Measurements from ENCODE around the gene ANGEL1. TPM values are rescaled to one million over a fixed set of nuclear protein-coding genes. Genes with fewer than 3 reads are reported as not detected.

Gene ANGEL1
- total and polyA plus RNA-seq, 2 donors (not counting 1 experiment from before 2014, with no cell fraction given): 13.1 to 27.3 TPM

- H2AFZ ChIP-seq (ENCODE audit: insufficient read depth, low read depth, low read length, poor library complexity, severe bottlenecking): no peak overlapping the region
- intact Hi-C loops (cut with micrococcal nuclease): no loop called here
- Mint-ChIP-seq H3K4me3 (no peak overlapping the region), H3K9me3 (ENCODE audit: insufficient read depth) (no peaks in the 10 kb centered on the region), H3K4me1 (peaks cover 28% of the 10 kb centered on the region), H3K27ac (no peak overlapping the region), H3K27me3 (no peaks in the 10 kb centered on the region)
- H3K27me3 ChIP-seq (replicated peaks in 1 of 4; ENCODE audit: control extremely low read depth in 1 of 4, control insufficient read depth in 3 of 4, insufficient read depth in 4 of 4, low read length in 3 of 4): no peaks in the 10 kb centered on the region
- peaks cover 10% of the 10 kb centered on the region for H4K20me1 ChIP-seq (ENCODE audit: control insufficient read depth, insufficient read depth, low read length, poor library complexity, severe bottlenecking)
- ChIA-PET CTCF (interaction anchor here (1.2 kb wide), 1 partner anchor 26 kb away, joined by 3 read pairs; no protein-coding TSS in a partner anchor), POLR2A (no interaction called here)
- H3K4me1 ChIP-seq (ENCODE audit: control insufficient read depth in 2 of 2, insufficient read depth in 2 of 2, low read length in 2 of 2): peaks cover 20 to 25% of the 10 kb centered on the region in 2 donors
- 94% methylated on average over 4 of the region's 4 CpGs for WGBS (ENCODE audit: insufficient coverage)
- no peak for TF ChIP-seq CTCF (IDR thresholded peaks at IDR 0.05)
- TF ChIP-seq EZH2 (IDR thresholded peaks at IDR 0.05; ENCODE audit: borderline replicate concordance, insufficient read depth, low read depth, low read length, poor library complexity, severe bottlenecking): no peak
- H3K36me3 ChIP-seq (replicated peaks in 1 of 2; ENCODE audit: control extremely low read depth in 1 of 2, control insufficient read depth in 1 of 2, extremely low read depth in 1 of 2, insufficient read depth in 2 of 2, low read length in 1 of 2): peaks cover 2 to 42% of the 10 kb centered on the region in 2 experiments
- no peak overlapping the region for H3K9ac ChIP-seq (ENCODE audit: low read length)
- no peak overlapping the region for H3K27ac ChIP-seq (ENCODE audit: low read length in 2 of 2)
- no peak overlapping the region for H3K4me3 ChIP-seq (ENCODE audit: control extremely low read depth in 1 of 5, extremely low read depth in 1 of 5, insufficient read depth in 1 of 5, low read depth in 2 of 5, low read length in 4 of 5)
- DNase-seq (no peak), ATAC-seq (ENCODE audit: low read depth) (no peak)
- H3K9me3 ChIP-seq (ENCODE audit: control extremely low read depth in 1 of 3, control insufficient read depth in 2 of 3, insufficient read depth in 1 of 3, low read length in 2 of 3): no peaks in the 10 kb centered on the region
- peaks cover 31% of the 10 kb centered on the region for H3K79me2 ChIP-seq (ENCODE audit: control insufficient read depth, insufficient read depth, low read length)
- no peak overlapping the region for H3K4me2 ChIP-seq (replicated peaks; ENCODE audit: low read depth, low read length, poor library complexity, severe bottlenecking)
Measured at GRCh38 chr14:76808990-76809389, 3.7 kb downstream of the ANGEL1 start.

GRCh38 chr14:76808011-76808410 lies 4.7 kb downstream of the ANGEL1 start:
- H3K9ac ChIP-seq (ENCODE audit: low read length): no peak overlapping the region
- peaks cover 10% of the 10 kb centered on the region for H4K20me1 ChIP-seq (ENCODE audit: control insufficient read depth, insufficient read depth, low read length, poor library complexity, severe bottlenecking)
- POLR2A ChIA-PET: no interaction called here
- H3K4me1 Mint-ChIP-seq: peaks cover 22% of the 10 kb centered on the region
- 100% methylated on average over 1 of the region's 1 CpG for WGBS (ENCODE audit: insufficient coverage)
- no peaks in the 10 kb centered on the region for H3K27me3 Mint-ChIP-seq
- H3K27ac Mint-ChIP-seq: no peak overlapping the region
- H3K4me2 ChIP-seq (replicated peaks; ENCODE audit: low read depth, low read length, poor library complexity, severe bottlenecking): no peak overlapping the region
- peaks cover 15 to 20% of the 10 kb centered on the region in 2 donors for H3K4me1 ChIP-seq (ENCODE audit: control insufficient read depth in 2 of 2, insufficient read depth in 2 of 2, low read length in 2 of 2)
- H3K27me3 ChIP-seq (replicated peaks in 1 of 4; ENCODE audit: control extremely low read depth in 1 of 4, control insufficient read depth in 3 of 4, insufficient read depth in 4 of 4, low read length in 3 of 4): no peaks in the 10 kb centered on the region
- H3K9me3 Mint-ChIP-seq (ENCODE audit: insufficient read depth): no peaks in the 10 kb centered on the region
- ATAC-seq (ENCODE audit: low read depth) (no peak), DNase-seq (no peak)
- TF ChIP-seq EZH2 (IDR thresholded peaks at IDR 0.05; ENCODE audit: borderline replicate concordance, insufficient read depth, low read depth, low read length, poor library complexity, severe bottlenecking) (no peak), CTCF (IDR thresholded peaks at IDR 0.05) (no peak)
- no peak overlapping the region for H3K27ac ChIP-seq (ENCODE audit: low read length in 2 of 2)
- no peak overlapping the region for H2AFZ ChIP-seq (ENCODE audit: insufficient read depth, low read depth, low read length, poor library complexity, severe bottlenecking)
- H3K36me3 ChIP-seq (replicated peaks in 1 of 2; ENCODE audit: control extremely low read depth in 1 of 2, control insufficient read depth in 1 of 2, extremely low read depth in 1 of 2, insufficient read depth in 2 of 2, low read length in 1 of 2): peaks cover 2 to 52% of the 10 kb centered on the region in 2 experiments
- CTCF ChIA-PET: no interaction called here
- H3K4me3 ChIP-seq (ENCODE audit: control extremely low read depth in 1 of 5, extremely low read depth in 1 of 5, insufficient read depth in 1 of 5, low read depth in 2 of 5, low read length in 4 of 5): no peak overlapping the region
- peaks cover 31% of the 10 kb centered on the region for H3K79me2 ChIP-seq (ENCODE audit: control insufficient read depth, insufficient read depth, low read length)
- intact Hi-C loops (cut with micrococcal nuclease): no loop called here
- no peaks in the 10 kb centered on the region for H3K9me3 ChIP-seq (ENCODE audit: control extremely low read depth in 1 of 3, control insufficient read depth in 2 of 3, insufficient read depth in 1 of 3, low read length in 2 of 3)
- H3K4me3 Mint-ChIP-seq: no peak overlapping the region

Measured in B cell (primary cell).